Osteoblast (primary cell): Measurements from ENCODE around the gene SLC10A6. TPM values are rescaled to one million over a fixed set of nuclear protein-coding genes. Genes with fewer than 3 reads are reported as not detected.
A peak's percentile ranks its signal among the peaks of the same experiment; 100 is the strongest.

ENCODE experiments used
- DNase-seq: peaks from one replicate; pipeline ENCODE4 v3.0.0; 2011; ENCODE audit warnings: low spot score, mixed read lengths; ENCODE audit not compliant: insufficient read length; ENCODE audit errors: missing footprints
- H2AFZ ChIP-seq: 2 replicates; pipeline ENCODE4 v1.6.0; 2011; ENCODE audit warnings: mild to moderate bottlenecking, low read length
- H3K27ac ChIP-seq: 2 replicates; pipeline ENCODE4 v1.5.1; 2011; ENCODE audit warnings: mild to moderate bottlenecking, low read depth, low read length, moderate library complexity
- H3K27me3 ChIP-seq: 2 replicates; pipeline ENCODE4 v1.6.0; 2012; ENCODE audit warnings: mild to moderate bottlenecking, control low read depth, inconsistent platforms, low read length, moderate library complexity; ENCODE audit not compliant: insufficient read depth
- H3K36me3 ChIP-seq: 2 replicates; pipeline ENCODE4 v1.5.1; 2011; ENCODE audit warnings: mild to moderate bottlenecking, low read length, control low read depth, moderate library complexity; ENCODE audit not compliant: insufficient read depth
- H3K4me1 ChIP-seq: 2 replicates; pipeline ENCODE4 v1.5.1; 2011; ENCODE audit warnings: mild to moderate bottlenecking, low read length, control low read depth, moderate library complexity; ENCODE audit not compliant: insufficient read depth
- H3K4me2 ChIP-seq: 2 replicates; pipeline ENCODE4 v1.6.0; 2011; ENCODE audit warnings: mild to moderate bottlenecking, low read length; ENCODE audit not compliant: insufficient read depth
- H3K4me3 ChIP-seq: fragments of 200-600 bp; sonication (generic); 3 replicates; pipeline ENCODE4 v1.5.1; 2012; ENCODE audit warnings: mild to moderate bottlenecking, low read length, inconsistent platforms; ENCODE audit not compliant: insufficient read depth
- H3K79me2 ChIP-seq: 2 replicates; pipeline ENCODE4 v1.6.0; 2012; ENCODE audit warnings: mild to moderate bottlenecking, low read length, control low read depth, inconsistent platforms; ENCODE audit not compliant: insufficient read depth
- H3K9me3 ChIP-seq: 2 replicates; pipeline ENCODE4 v1.5.1; 2011; ENCODE audit warnings: low read depth, low read length, control low read depth
- H4K20me1 ChIP-seq: 2 replicates; pipeline ENCODE4 v1.6.0; 2012; ENCODE audit warnings: mild to moderate bottlenecking, low read length, control low read depth; ENCODE audit not compliant: insufficient read depth
- total RNA-seq: library from RNA; depleted of rRNA; stranded (reverse); fragments of >200 nt; gene quantifications from 2 replicates; pipeline ENCODE4 v1.2.3, GENCODE V29; 2012
- TF ChIP-seq, protein P1 (sequence below): IDR thresholded peaks from 2 replicates; pipeline ENCODE4 v1.5.1; 2011; ENCODE audit warnings: mild to moderate bottlenecking, low read depth, low read length, moderate library complexity; ENCODE audit errors: extremely low read depth

The SLC10A6 gene, protein sequence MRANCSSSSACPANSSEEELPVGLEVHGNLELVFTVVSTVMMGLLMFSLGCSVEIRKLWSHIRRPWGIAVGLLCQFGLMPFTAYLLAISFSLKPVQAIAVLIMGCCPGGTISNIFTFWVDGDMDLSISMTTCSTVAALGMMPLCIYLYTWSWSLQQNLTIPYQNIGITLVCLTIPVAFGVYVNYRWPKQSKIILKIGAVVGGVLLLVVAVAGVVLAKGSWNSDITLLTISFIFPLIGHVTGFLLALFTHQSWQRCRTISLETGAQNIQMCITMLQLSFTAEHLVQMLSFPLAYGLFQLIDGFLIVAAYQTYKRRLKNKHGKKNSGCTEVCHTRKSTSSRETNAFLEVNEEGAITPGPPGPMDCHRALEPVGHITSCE
- total RNA-seq: not detected in 2 replicates

DNA sequence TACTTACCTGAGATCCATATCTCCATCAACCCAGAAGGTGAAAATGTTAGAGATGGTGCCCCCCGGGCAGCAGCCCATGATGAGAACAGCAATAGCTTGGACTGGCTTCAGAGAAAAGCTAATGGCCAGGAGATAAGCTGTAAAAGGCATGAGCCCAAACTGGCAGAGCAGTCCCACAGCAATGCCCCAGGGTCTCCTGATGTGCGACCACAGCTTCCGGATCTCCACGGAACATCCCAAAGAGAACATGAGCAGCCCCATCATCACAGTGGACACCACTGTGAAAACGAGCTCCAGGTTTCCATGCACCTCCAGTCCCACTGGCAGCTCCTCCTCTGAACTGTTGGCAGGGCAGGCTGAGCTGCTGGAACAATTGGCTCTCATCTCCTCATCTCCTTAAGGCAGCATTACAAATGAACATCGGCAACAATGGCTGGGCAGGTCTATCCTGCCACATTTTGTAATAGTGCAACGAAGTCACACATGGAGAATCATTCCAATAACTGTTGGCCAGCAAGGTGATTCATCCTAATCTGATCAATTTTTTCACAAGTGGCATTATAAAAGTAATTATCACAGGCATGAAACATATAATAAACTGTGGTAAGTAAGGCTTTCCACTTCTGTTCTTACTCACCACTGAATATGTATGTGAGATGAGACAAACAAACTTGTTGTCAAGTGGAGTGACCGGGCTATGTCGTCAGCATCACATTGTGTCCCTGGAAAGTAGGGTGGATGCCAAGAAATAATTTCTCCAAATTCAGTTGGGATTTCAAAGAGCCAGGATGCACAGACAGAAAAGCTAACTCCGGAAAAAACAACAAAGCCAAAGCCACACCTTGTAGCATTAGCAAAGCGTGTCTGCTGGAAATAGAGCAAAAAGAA, at the start of gene SLC10A6:
Gene SLC10A6, minus strand, starts transcription at position 653 of the 888 bp plus-strand sequence. Its CDS starts 269 bp downstream, at position 384.
- no peak for DNase-seq

DNA sequence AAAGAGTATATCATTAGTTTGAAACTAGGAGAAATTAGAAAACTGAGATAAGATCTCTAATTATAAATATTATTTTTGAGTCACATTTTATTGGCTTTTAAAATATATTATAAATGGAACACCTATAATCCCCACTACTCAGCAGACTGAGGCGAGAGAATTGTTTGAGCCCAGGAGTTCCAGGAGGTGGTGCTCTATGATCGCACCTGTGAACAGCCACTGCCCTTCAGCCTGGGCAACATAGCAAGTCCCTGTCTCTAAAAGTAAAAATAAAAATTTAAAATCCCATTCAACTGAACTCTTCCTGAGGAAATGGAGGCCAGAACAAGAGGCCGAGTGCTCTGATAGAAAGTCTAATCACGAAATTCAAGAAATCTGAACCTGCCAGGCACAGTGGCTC, 49.4 kb upstream of the SLC10A6 start:
- TF ChIP-seq, protein P1, sequence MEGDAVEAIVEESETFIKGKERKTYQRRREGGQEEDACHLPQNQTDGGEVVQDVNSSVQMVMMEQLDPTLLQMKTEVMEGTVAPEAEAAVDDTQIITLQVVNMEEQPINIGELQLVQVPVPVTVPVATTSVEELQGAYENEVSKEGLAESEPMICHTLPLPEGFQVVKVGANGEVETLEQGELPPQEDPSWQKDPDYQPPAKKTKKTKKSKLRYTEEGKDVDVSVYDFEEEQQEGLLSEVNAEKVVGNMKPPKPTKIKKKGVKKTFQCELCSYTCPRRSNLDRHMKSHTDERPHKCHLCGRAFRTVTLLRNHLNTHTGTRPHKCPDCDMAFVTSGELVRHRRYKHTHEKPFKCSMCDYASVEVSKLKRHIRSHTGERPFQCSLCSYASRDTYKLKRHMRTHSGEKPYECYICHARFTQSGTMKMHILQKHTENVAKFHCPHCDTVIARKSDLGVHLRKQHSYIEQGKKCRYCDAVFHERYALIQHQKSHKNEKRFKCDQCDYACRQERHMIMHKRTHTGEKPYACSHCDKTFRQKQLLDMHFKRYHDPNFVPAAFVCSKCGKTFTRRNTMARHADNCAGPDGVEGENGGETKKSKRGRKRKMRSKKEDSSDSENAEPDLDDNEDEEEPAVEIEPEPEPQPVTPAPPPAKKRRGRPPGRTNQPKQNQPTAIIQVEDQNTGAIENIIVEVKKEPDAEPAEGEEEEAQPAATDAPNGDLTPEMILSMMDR: peak; percentile 18
- Histone ChIP-seq H3K4me2 (no peak overlapping the region), H3K27me3 (no peaks in the 10 kb centered on the region), H3K36me3 (no peaks in the 10 kb centered on the region), H3K4me1 (no peaks in the 10 kb centered on the region), H3K4me3 (no peak overlapping the region), H2AFZ (no peak overlapping the region), H4K20me1 (no peaks in the 10 kb centered on the region), H3K27ac (no peak overlapping the region), H3K9me3 (peaks cover under 1% of the 10 kb centered on the region), H3K79me2 (no peaks in the 10 kb centered on the region)
- no peak for DNase-seq

More for the DNA sequence above, at the start of gene SLC10A6:
- Histone ChIP-seq H3K4me2 (peak within 1 kb of the TSS; percentile 67), H3K36me3 (no peaks in the 10 kb centered on the region), H3K27me3 (no peaks in the 10 kb centered on the region), H3K9me3 (no peaks in the 10 kb centered on the region), H3K27ac (no peak within 1 kb of the TSS), H3K4me1 (peaks cover 18% of the 10 kb centered on the region), H2AFZ (peak within 1 kb of the TSS; percentile 67), H3K4me3 (no peak within 1 kb of the TSS), H3K79me2 (no peaks in the 10 kb centered on the region), H4K20me1 (no peaks in the 10 kb centered on the region)
- TF ChIP-seq, protein P1: no peak

DNA sequence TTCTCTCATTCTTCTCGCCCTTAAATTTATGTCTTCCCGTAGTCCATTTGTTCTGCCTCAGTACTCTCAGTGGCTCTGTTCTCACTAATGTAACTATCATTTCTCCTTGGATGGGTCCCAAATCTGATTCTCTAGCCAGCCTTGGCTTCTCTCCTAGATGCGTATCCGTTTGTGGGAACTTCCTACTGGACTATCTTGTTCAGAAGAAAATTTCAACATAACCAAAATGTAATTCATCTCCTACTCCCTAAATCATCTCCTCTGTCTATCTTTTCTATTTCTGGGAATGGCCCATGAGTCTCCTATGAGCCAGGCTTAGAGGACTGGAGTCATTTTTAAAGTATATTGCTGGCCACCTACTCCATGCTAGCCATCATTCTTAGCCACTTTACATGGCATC, 47.4 kb upstream of the SLC10A6 start:
- H3K4me1 ChIP-seq: no peaks in the 10 kb centered on the region
- no peak for DNase-seq

More for the DNA sequence above, 47.4 kb upstream of the SLC10A6 start:
- no peak overlapping the region for H3K27ac ChIP-seq
- no peak overlapping the region for H2AFZ ChIP-seq
- no peaks in the 10 kb centered on the region for H3K36me3 ChIP-seq
- H3K9me3 ChIP-seq: no peaks in the 10 kb centered on the region
- TF ChIP-seq, protein P1: no peak
- no peak overlapping the region for H3K4me3 ChIP-seq
- no peaks in the 10 kb centered on the region for H4K20me1 ChIP-seq
- H3K4me2 ChIP-seq: no peak overlapping the region
- H3K79me2 ChIP-seq: no peaks in the 10 kb centered on the region
- H3K27me3 ChIP-seq: no peaks in the 10 kb centered on the region
